ENCODE data around the gene RRAS2. TPM values are rescaled to one million over a fixed set of nuclear protein-coding genes. Genes with fewer than 3 reads are reported as not detected.

RRAS2 gene
- polyA plus RNA-seq, 1 of the 3 experiments (the other 2 are of a cell fraction): 53.3 TPM

DNA sequence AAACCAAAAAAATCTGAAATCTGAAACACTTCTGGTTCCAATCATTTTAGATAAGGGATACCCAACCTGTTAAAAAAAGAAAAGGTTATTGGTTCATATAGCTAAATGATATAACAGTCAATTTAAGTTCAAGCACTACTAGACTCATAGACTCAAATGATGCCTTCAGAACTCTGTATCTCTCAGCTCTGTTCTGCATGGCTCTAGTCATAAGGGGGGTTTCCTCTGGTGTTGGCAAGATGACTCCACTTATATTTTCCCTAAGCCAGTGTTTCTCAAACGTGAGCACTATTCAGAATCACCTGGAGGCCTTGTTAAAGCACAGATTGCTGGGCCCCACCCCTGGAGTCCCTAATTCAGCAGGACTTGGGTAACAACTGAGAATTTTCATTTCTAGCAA lies 11.5 kb upstream of the RRAS2 start:
- Histone ChIP-seq H3K27me3 (ENCODE audit: insufficient read depth) (no peaks in the 10 kb centered on the region), H3K36me3 (replicated peaks in 1 of 2; ENCODE audit: control insufficient read depth in 1 of 2, insufficient read depth in 2 of 2, low read length in 1 of 2) (no peaks in the 10 kb centered on the region), H3K27ac (ENCODE audit: low read depth in 2 of 2, low read length in 1 of 2) (no peak overlapping the region), H3K9me2 (no peaks in the 10 kb centered on the region), H3F3A (replicated peaks; ENCODE audit: insufficient read depth) (peaks cover 10% of the 10 kb centered on the region), H3K4me3 (ENCODE audit: low read depth in 2 of 2, low read length in 1 of 2) (no peak overlapping the region), H3K9ac (no peak overlapping the region), H3K9me3 (no peaks in the 10 kb centered on the region), H3K4me2 (no peak overlapping the region), H2AFZ (ENCODE audit: low read depth) (no peak overlapping the region), H3K79me2 (ENCODE audit: insufficient read depth) (no peaks in the 10 kb centered on the region), H3K4me1 (ENCODE audit: control insufficient read depth in 1 of 2, insufficient read depth in 2 of 2, low read depth in 1 of 2, low read length in 1 of 2) (peaks cover 9 to 15% of the 10 kb centered on the region in 2 experiments; a peak in 3 of 4 replicates), H4K20me1 (ENCODE audit: insufficient read depth) (no peaks in the 10 kb centered on the region)
- ChIA-PET POLR2A (interaction anchor here (0.7 kb wide), 1 partner anchor 10 kb away, joined by 3 read pairs; no protein-coding TSS in a partner anchor), CTCF (no interaction called here)
- 25% methylated on average over 1 of the region's 1 CpG for WGBS (ENCODE audit: low lambda C conversion rate)
- no peak for DNase-seq
- TF ChIP-seq SIN3A (IDR thresholded peaks at IDR 0.05; ENCODE audit: borderline replicate concordance, low read depth, low read length): no peak
- TF ChIP-seq ELF1 (IDR thresholded peaks at IDR 0.05): no peak
- no peak for TF ChIP-seq TCF12 (IDR thresholded peaks at IDR 0.05)
- TF ChIP-seq NFIC (IDR thresholded peaks at IDR 0.05; ENCODE audit: borderline replicate concordance): no peak
- no peak for TF ChIP-seq TAF1 (IDR thresholded peaks at IDR 0.05; ENCODE audit: borderline replicate concordance, low read depth, low read length)
- TF ChIP-seq RXRA (IDR thresholded peaks at IDR 0.05; ENCODE audit: borderline replicate concordance, low read depth): no peak

DNA sequence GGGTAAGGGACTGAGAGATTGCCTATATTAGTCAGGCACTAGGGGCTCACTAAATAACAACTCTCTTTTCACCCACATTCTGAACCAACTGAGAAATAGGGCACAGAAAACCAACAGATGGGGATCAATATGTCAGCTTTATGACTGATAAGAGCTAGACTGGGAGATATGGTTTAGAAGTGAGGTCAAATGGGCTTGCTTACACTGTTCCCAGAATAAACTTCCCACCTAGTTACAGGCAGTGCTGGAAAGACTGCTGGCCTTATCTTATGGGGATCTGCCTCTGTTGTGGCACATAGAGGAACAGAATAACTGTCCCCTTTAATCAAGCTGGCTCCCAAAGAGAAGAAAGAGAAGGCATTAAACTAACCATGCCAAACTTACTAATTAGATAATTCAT lies 10.6 kb upstream of the RRAS2 start:
- Histone ChIP-seq H3K9ac (no peak overlapping the region), H3K9me2 (no peaks in the 10 kb centered on the region), H3K27ac (ENCODE audit: low read depth in 2 of 2, low read length in 1 of 2) (peak overlapping the region in 1 of 2 experiments; percentile 39; a peak in 1 of 4 replicates), H3K4me1 (ENCODE audit: control insufficient read depth in 1 of 2, insufficient read depth in 2 of 2, low read depth in 1 of 2, low read length in 1 of 2) (peaks cover 8 to 9% of the 10 kb centered on the region in 2 experiments; a peak in 3 of 4 replicates), H3K27me3 (ENCODE audit: insufficient read depth) (no peaks in the 10 kb centered on the region), H4K20me1 (ENCODE audit: insufficient read depth) (no peaks in the 10 kb centered on the region), H3K9me3 (no peaks in the 10 kb centered on the region), H3K4me2 (no peak overlapping the region), H2AFZ (ENCODE audit: low read depth) (no peak overlapping the region), H3K4me3 (ENCODE audit: low read depth in 2 of 2, low read length in 1 of 2) (no peak overlapping the region), H3F3A (replicated peaks; ENCODE audit: insufficient read depth) (peaks cover 7% of the 10 kb centered on the region), H3K79me2 (ENCODE audit: insufficient read depth) (no peaks in the 10 kb centered on the region), H3K36me3 (replicated peaks in 1 of 2; ENCODE audit: control insufficient read depth in 1 of 2, insufficient read depth in 2 of 2, low read length in 1 of 2) (no peaks in the 10 kb centered on the region)
- POLR2A ChIA-PET: interaction anchor here (0.7 kb wide), 1 partner anchor 11 kb away, joined by 3 read pairs; no protein-coding TSS in a partner anchor
- DNase-seq: no peak
- no peak for TF ChIP-seq SMC3 (IDR thresholded peaks at IDR 0.05; ENCODE audit: low read depth, low read length)
- TF ChIP-seq GATA2 (CRISPR knock-in tag; IDR thresholded peaks at IDR 0.05): peak; percentile 4; the same call in 1 of the 2 replicates
- CTCF ChIA-PET: interaction anchor here (0.7 to 1.2 kb wide), 2 partner anchors 14 to 49 kb away, joined by 3 read pairs; no protein-coding TSS in a partner anchor

DNA sequence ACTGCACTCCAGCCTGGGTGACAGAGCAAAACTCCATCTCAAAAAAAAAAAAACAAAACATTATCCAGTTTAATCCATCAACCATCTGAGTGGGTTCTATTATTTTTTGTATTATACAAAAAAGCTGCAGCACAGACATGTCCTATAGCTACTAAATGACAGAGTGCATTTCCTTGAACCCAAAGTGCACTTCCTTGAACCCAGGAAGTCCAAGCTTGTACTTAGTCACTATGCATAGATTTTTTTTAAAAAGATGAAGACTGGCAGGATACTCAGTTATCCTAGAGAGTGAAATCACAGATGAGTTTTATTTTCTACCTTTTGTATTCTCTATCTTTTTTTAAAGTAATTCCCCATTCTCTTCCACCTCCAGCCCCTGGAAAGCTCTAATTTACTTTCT lies 8.0 kb upstream of the RRAS2 start:
- H2AFZ ChIP-seq (ENCODE audit: low read depth): no peak overlapping the region
- H3K27me3 ChIP-seq (ENCODE audit: insufficient read depth): no peaks in the 10 kb centered on the region
- peaks cover 0 to 9% of the 10 kb centered on the region in 2 experiments; a peak in 2 of 4 replicates for H3K4me1 ChIP-seq (ENCODE audit: control insufficient read depth in 1 of 2, insufficient read depth in 2 of 2, low read depth in 1 of 2, low read length in 1 of 2)
- no peaks in the 10 kb centered on the region for H3F3A ChIP-seq (replicated peaks; ENCODE audit: insufficient read depth)
- CTCF ChIA-PET: interaction anchor here (1.1 kb wide), 1 partner anchor 53 kb away, joined by 3 read pairs; no protein-coding TSS in a partner anchor
- no peaks in the 10 kb centered on the region for H4K20me1 ChIP-seq (ENCODE audit: insufficient read depth)
- no peak for DNase-seq
- H3K27ac ChIP-seq (ENCODE audit: low read depth in 2 of 2, low read length in 1 of 2): no peak overlapping the region
- no peak overlapping the region for H3K4me3 ChIP-seq (ENCODE audit: low read depth in 2 of 2, low read length in 1 of 2)
- no peaks in the 10 kb centered on the region for H3K9me3 ChIP-seq
- no peak overlapping the region for H3K9ac ChIP-seq
- TF ChIP-seq POLR2AphosphoS5 (IDR thresholded peaks at IDR 0.05; ENCODE audit: low read depth, low read length) (no peak), RXRA (IDR thresholded peaks at IDR 0.05; ENCODE audit: borderline replicate concordance, low read depth) (no peak), MEF2A (IDR thresholded peaks at IDR 0.05; ENCODE audit: borderline replicate concordance, low read depth) (no peak), GABPA (IDR thresholded peaks at IDR 0.05; ENCODE audit: low read depth) (no peak)
- TF ChIP-seq, protein P1, sequence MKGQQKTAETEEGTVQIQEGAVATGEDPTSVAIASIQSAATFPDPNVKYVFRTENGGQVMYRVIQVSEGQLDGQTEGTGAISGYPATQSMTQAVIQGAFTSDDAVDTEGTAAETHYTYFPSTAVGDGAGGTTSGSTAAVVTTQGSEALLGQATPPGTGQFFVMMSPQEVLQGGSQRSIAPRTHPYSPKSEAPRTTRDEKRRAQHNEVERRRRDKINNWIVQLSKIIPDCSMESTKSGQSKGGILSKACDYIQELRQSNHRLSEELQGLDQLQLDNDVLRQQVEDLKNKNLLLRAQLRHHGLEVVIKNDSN (IDR thresholded peaks at IDR 0.05; ENCODE audit: borderline replicate concordance, low read depth): no peak
- no peaks in the 10 kb centered on the region for H3K36me3 ChIP-seq (replicated peaks in 1 of 2; ENCODE audit: control insufficient read depth in 1 of 2, insufficient read depth in 2 of 2, low read length in 1 of 2)
- POLR2A ChIA-PET: no interaction called here
- H3K4me2 ChIP-seq: no peak overlapping the region
- no peaks in the 10 kb centered on the region for H3K9me2 ChIP-seq
- no peaks in the 10 kb centered on the region for H3K79me2 ChIP-seq (ENCODE audit: insufficient read depth)

All from SK-N-SH (cell line).